ENCODE results near the gene CASKIN1. TPM values are rescaled to one million over a fixed set of nuclear protein-coding genes. Genes with fewer than 3 reads are reported as not detected.

CASKIN1 gene
- total RNA-seq, 1 donor from 2014 or later: 0.12 TPM

DNA sequence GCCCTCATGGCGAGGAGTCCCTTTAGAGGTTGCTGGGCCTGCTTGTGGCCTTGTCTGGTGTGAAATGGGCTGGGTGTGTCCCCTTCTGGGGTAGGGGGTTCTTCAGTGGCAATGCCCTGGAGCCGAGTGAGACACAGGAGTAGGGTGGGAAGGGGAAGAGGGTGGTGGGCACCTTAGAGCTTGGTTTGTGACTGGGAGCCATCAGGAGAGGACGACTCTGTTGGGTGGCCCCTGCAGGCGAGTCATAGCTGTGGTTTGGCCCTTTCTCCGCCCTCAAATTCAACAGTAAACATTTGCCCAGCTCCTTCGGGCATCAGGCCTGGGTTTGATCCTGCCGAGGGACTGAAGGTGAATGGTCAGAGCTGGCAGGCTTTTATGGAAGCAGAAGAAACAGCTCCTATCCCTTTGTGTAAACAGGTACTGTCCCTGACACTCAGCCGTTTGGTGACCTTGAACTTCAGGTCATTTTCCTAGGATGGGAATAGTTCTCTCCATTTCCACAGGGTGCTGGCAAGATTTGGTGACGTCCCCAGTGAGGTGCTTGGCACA lies 29.9 kb upstream of the CASKIN1 start:
- DNase-seq (ENCODE audit: low read depth): no peak
- TF ChIP-seq, protein P1, sequence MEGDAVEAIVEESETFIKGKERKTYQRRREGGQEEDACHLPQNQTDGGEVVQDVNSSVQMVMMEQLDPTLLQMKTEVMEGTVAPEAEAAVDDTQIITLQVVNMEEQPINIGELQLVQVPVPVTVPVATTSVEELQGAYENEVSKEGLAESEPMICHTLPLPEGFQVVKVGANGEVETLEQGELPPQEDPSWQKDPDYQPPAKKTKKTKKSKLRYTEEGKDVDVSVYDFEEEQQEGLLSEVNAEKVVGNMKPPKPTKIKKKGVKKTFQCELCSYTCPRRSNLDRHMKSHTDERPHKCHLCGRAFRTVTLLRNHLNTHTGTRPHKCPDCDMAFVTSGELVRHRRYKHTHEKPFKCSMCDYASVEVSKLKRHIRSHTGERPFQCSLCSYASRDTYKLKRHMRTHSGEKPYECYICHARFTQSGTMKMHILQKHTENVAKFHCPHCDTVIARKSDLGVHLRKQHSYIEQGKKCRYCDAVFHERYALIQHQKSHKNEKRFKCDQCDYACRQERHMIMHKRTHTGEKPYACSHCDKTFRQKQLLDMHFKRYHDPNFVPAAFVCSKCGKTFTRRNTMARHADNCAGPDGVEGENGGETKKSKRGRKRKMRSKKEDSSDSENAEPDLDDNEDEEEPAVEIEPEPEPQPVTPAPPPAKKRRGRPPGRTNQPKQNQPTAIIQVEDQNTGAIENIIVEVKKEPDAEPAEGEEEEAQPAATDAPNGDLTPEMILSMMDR (conservative IDR thresholded peaks at IDR 0.05; ENCODE audit: low read depth, low read length): no peak

DNA sequence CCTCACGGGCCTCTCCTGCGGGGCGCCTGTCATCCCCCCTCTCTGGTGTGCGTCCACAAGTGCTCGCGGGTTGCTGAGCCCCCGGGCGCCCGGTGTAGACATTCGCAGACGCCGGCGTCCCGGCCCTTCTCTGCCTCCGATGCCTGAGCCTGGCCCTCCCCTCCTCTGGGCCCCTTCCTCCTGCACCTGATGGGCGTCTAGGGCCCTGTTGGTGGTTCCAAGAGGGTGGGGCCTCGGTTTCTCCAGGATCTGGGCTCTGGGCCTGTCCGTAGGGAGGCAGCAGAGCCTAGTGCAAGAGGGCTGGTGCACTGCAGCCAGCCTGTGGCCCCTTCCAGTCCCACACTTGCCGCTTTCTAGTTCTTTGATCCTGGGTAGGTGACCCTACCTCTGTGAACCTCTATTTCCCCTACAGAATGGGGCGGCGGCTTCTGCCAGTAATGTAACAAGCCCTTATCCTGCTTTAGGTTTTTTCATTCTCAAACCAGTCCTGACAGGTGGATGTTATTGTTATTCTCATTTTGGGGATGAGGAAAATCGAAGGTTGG lies 27.6 kb upstream of the CASKIN1 start:
- DNase-seq (ENCODE audit: low read depth): no peak
- H3K4me3 ChIP-seq (ENCODE audit: low read depth, low read length): peak overlapping the region; percentile 97
- TF ChIP-seq, protein P1 (conservative IDR thresholded peaks at IDR 0.05; ENCODE audit: low read depth, low read length): peak; percentile 32

More for the DNA sequence above, 29.9 kb upstream of the CASKIN1 start:
- no peak overlapping the region for H3K4me3 ChIP-seq (ENCODE audit: low read depth, low read length)

DNA sequence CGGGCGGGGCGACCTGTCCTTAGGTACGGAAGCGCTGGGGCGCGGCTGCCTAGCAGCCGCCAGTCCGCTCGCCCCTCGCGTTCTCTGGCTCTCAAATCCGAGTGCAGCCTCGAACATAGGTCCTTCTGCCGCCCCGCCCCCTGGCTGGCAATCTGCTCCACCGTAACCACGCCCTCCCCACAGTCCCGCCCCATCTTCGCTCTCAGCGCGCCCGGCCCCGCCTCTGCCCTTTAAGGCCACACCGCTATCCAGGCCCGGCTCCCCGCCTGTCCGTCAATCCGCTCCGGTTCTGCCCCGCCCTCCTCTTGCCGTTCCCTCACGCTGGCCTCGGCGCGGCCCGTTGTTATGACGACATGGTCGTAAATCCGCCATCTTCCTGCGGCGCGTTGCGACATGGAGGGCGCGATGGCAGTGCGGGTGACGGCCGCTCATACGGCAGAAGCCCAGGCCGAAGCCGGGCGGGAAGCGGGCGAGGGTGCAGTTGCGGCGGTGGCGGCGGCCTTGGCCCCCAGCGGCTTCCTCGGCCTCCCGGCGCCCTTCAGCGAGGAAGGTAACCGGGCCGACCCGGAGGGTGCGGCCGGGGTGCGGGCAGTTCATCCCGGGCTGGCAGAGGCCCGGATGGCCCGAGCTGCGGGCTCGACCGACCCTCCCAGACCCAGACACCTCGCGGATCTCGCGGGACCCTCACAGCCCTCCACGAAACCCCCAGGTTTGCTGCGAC lies 27.0 kb upstream of the CASKIN1 start, which contains the start of gene E4F1:
E4F1 (plus strand) TSS at position 371 of the 721 bp plus-strand sequence; CDS start at position 394, 23 bp downstream.
- peak within 1 kb of the TSS; percentile 97 for H3K4me3 ChIP-seq (ENCODE audit: low read depth, low read length)
- DNase-seq (ENCODE audit: low read depth): peak; percentile 85
- TF ChIP-seq, protein P1 (conservative IDR thresholded peaks at IDR 0.05; ENCODE audit: low read depth, low read length): no peak

DNA sequence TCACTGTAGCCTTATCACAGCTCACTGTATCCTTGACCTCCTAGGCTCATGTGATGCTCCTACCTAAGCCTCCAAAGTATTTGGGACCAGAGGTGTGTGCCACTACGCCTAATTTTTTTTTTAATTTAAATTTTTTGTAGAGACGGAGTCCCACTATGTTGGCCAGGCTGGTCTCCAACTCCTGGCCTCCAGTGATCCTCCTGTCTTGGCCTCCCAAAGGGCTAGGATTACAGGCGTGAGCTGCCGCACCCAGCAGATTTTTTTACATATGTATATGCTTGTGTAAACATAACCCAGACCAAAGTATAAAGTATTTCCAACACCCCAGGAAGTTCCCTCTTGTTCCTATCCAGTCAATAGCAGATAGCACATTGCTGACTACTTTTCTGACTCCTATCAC lies 19.9 kb upstream of the CASKIN1 start:
- no peak for DNase-seq (ENCODE audit: low read depth)
- no peak overlapping the region for H3K4me3 ChIP-seq (ENCODE audit: low read depth, low read length)
- TF ChIP-seq, protein P1 (conservative IDR thresholded peaks at IDR 0.05; ENCODE audit: low read depth, low read length): no peak

DNA sequence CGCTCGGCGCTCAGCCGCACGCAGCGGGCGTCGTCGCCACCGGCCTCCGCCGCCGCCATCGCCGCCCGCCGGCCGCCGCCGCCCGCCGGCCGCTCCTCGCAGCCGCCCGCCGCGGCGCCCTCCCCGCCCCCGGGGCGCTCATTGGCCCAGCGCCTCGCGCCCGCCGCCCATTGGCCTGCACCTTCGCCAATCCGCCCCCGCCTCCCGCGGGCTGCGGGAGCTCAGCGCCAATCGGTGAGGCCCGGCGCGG lies 18.2 kb upstream of the CASKIN1 start, which contains the start of gene PGP:
PGP (minus strand) TSS at position 122 of the 250 bp plus-strand sequence; CDS start at position 59, 63 bp downstream.
- H3K4me3 ChIP-seq (ENCODE audit: low read depth, low read length): peak within 1 kb of the TSS; percentile 85
- no peak for DNase-seq (ENCODE audit: low read depth)
- TF ChIP-seq, protein P1 (conservative IDR thresholded peaks at IDR 0.05; ENCODE audit: low read depth, low read length): no peak

DNA sequence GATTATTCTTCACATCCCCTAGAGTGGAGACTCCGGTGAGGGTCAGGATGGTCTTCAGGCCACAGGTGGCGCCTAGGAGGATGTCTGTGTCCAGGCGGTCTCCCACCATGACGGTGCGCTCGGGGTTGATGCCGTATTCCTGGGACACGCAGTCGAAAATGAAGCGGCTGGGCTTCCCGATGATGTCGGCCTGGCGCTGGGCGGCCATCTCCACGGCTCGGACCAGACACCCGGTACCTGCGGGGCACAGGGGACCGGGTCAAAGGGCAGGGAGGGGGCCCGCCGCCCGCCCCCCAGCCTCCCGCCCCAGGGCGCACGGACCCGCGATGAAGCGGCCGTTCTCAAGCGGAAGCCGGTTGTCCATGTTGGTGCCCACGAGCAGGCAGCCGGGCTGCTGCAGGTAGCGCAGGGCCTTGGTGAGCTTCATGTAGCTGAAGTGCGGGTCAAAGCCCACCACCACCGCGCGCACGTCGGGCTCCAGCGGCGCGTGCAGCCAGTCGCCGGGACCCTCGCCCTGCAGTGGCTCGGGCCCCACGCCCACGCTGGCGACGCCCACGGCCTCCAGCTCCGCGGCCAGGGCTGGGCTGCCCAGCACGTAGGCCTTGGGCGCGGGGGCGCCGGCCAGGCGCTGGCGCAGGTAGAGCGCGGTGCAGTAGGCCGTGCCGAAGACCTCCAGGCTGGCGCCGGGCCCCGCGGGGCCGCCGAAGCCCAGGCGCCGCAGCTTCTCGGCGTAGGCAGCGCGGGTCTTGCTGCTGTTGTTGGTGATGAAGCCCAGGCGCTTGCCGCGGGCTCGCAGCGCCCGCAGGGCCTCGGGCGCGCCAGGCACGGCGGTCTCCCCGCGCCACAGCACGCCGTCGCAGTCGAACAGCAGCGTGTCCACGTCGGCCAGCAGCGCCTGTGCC lies 17.7 kb upstream of the CASKIN1 start:
- DNase-seq (ENCODE audit: low read depth): no peak
- peak overlapping the region; percentile 69 for H3K4me3 ChIP-seq (ENCODE audit: low read depth, low read length)
- TF ChIP-seq, protein P1 (conservative IDR thresholded peaks at IDR 0.05; ENCODE audit: low read depth, low read length): no peak
